Keratinocyte (primary cell): ENCODE results near the gene MYO1E. TPM values are rescaled to one million over a fixed set of nuclear protein-coding genes. Genes with fewer than 3 reads are reported as not detected.

Experiments used
- DNase-seq: peaks from one replicate; pipeline ENCODE4 v3.0.0-alpha.2; 2011; ENCODE audit warnings: low read depth, missing footprints, low spot score
- FAIRE-seq: peaks from 2 replicates; lab custom pipeline; 2011; peaks lifted over from hg19 to GRCh38; lab: Jason Lieb, UNC
- H2AFZ ChIP-seq: 2 replicates; pipeline ENCODE4 v1.6.0; 2012; ENCODE audit warnings: low read length, control low read depth, inconsistent platforms; ENCODE audit not compliant: control insufficient read depth
- H3K27ac ChIP-seq: 2 replicates; pipeline ENCODE4 v1.5.1; 2011; ENCODE audit warnings: low read length; ENCODE audit not compliant: control insufficient read depth, insufficient read depth
- H3K27me3 ChIP-seq: 3 replicates; pipeline ENCODE4 v1.6.0; 2011; ENCODE audit warnings: low read length; ENCODE audit not compliant: control insufficient read depth, insufficient read depth; ENCODE audit errors: extremely low read depth
- H3K36me3 ChIP-seq, 2 experiments: 2 replicates in 1 of 2; 3 replicates in 1 of 2; pipeline ENCODE4 v1.5.1; 2011; ENCODE audit warnings: low read length in 2 of 2, mild to moderate bottlenecking in 1 of 2; ENCODE audit not compliant: control insufficient read depth in 2 of 2, insufficient read depth in 2 of 2; ENCODE audit errors: extremely low read depth in 1 of 2
- H3K4me1 ChIP-seq: 3 replicates; pipeline ENCODE4 v1.5.1; 2011; ENCODE audit warnings: low read length; ENCODE audit not compliant: control insufficient read depth, insufficient read depth; ENCODE audit errors: extremely low read depth
- H3K4me2 ChIP-seq: 3 replicates; pipeline ENCODE4 v1.6.0; 2011; ENCODE audit warnings: low read depth, low read length; ENCODE audit not compliant: control insufficient read depth, insufficient read depth; ENCODE audit errors: extremely low read depth
- H3K4me3 ChIP-seq, 3 experiments: fragments of 200-600 bp in 1 of 3; sonication (generic) in 1 of 3; 2 replicates in 2 of 3; 3 replicates in 1 of 3; pipeline ENCODE4 v1.5.1; 2011 to 2016; ENCODE audit warnings: low read length in 3 of 3, mild to moderate bottlenecking in 3 of 3, control low read depth in 2 of 3, inconsistent platforms in 1 of 3, low read depth in 1 of 3, mixed read lengths in 1 of 3, mixed run types in 1 of 3, moderate library complexity in 1 of 3; ENCODE audit not compliant: control insufficient read depth in 2 of 3, insufficient read depth in 2 of 3; ENCODE audit errors: extremely low read depth in 1 of 3
- H3K79me2 ChIP-seq: 2 replicates; pipeline ENCODE4 v1.6.0; 2012; ENCODE audit warnings: low read length; ENCODE audit not compliant: control insufficient read depth, insufficient read depth
- H3K9ac ChIP-seq: 3 replicates; pipeline ENCODE4 v1.6.0; 2011; ENCODE audit warnings: low read length; ENCODE audit not compliant: control insufficient read depth, insufficient read depth; ENCODE audit errors: extremely low read depth
- H3K9me1 ChIP-seq: 3 replicates; pipeline ENCODE4 v1.6.0; 2011; ENCODE audit warnings: low read length; ENCODE audit not compliant: control insufficient read depth, insufficient read depth; ENCODE audit errors: extremely low read depth
- H3K9me3 ChIP-seq: 2 replicates; pipeline ENCODE4 v1.5.1; 2012; ENCODE audit warnings: low read depth, low read length; ENCODE audit not compliant: control insufficient read depth
- H4K20me1 ChIP-seq: 3 replicates; pipeline ENCODE4 v1.6.0; 2011; ENCODE audit warnings: low read length; ENCODE audit not compliant: control insufficient read depth, insufficient read depth; ENCODE audit errors: extremely low read depth
- EZH2 ChIP-seq: IDR thresholded peaks from one replicate; pipeline ENCODE4 v1.6.1; 2012; ENCODE audit warnings: inconsistent platforms, mild to moderate bottlenecking, low read length, moderate library complexity
- dilution Hi-C: fragments of 300-500 bp; cut with MboI; formaldehyde crosslinking; loops from one replicate; pipeline ENCODE4 v1.7.0; 2020; ENCODE audit warnings: low sequenced_read_pairs; ENCODE audit not compliant: extremely low pct_ligation_motif_present
- polyA plus RNA-seq, 5 experiments: library from polyadenylated mRNA; depleted of rRNA in 3 of 5; stranded (reverse) in 3 of 5; stranded (forward) in 1 of 5; unstranded in 1 of 5; fragments of >200 nt; gene quantifications; 1 replicate in 1 of 5; 2 replicates in 3 of 5; 3 replicates in 1 of 5; pipeline versions ENCODE4 v1.2.1 to v1.2.3, GENCODE V29; 2011 to 2012; ENCODE audit warnings: missing spikeins in 2 of 5, low read depth in 1 of 5, low replicate concordance in 1 of 5
- TF ChIP-seq, protein P1 (sequence below), 3 experiments: IDR thresholded peaks in 1 of 3; conservative IDR thresholded peaks in 1 of 3; optimal IDR thresholded peaks in 1 of 3; 2 replicates in 2 of 3; 3 replicates in 1 of 3; pipeline versions ENCODE3 to v1.5.1; 2011; ENCODE audit warnings: low read length in 3 of 3, mild to moderate bottlenecking in 3 of 3, moderate library complexity in 2 of 3, control low read depth in 1 of 3, inconsistent platforms in 1 of 3; ENCODE audit not compliant: insufficient read depth in 2 of 3; ENCODE audit errors: extremely low read depth in 1 of 3

The MYO1E gene
- polyA plus RNA-seq, 1 donor (not counting 4 experiments of a cell fraction or from before 2014, with no cell fraction given) = 213 TPM

GRCh38 chr15:59240036-59240435 is 132.6 kb downstream of the MYO1E start:
- FAIRE-seq (no peak), DNase-seq (no peak)
- no peaks in the 10 kb centered on the region for H3K4me1 ChIP-seq
- H3K27ac ChIP-seq = no peak overlapping the region
- no peaks in the 10 kb centered on the region for H3K27me3 ChIP-seq
- H2AFZ ChIP-seq = no peak overlapping the region
- H4K20me1 ChIP-seq = peaks cover 6% of the 10 kb centered on the region
- no peak overlapping the region for H3K9ac ChIP-seq
- H3K9me1 ChIP-seq = no peaks in the 10 kb centered on the region
- peaks cover 54% of the 10 kb centered on the region for H3K79me2 ChIP-seq
- H3K36me3 ChIP-seq = peaks cover 15 to 28% of the 10 kb centered on the region in 2 experiments
- no peaks in the 10 kb centered on the region for H3K9me3 ChIP-seq
- no peak overlapping the region for H3K4me3 ChIP-seq
- no peak for TF ChIP-seq EZH2
- TF ChIP-seq, protein P1, sequence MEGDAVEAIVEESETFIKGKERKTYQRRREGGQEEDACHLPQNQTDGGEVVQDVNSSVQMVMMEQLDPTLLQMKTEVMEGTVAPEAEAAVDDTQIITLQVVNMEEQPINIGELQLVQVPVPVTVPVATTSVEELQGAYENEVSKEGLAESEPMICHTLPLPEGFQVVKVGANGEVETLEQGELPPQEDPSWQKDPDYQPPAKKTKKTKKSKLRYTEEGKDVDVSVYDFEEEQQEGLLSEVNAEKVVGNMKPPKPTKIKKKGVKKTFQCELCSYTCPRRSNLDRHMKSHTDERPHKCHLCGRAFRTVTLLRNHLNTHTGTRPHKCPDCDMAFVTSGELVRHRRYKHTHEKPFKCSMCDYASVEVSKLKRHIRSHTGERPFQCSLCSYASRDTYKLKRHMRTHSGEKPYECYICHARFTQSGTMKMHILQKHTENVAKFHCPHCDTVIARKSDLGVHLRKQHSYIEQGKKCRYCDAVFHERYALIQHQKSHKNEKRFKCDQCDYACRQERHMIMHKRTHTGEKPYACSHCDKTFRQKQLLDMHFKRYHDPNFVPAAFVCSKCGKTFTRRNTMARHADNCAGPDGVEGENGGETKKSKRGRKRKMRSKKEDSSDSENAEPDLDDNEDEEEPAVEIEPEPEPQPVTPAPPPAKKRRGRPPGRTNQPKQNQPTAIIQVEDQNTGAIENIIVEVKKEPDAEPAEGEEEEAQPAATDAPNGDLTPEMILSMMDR (optimal IDR thresholded peaks at IDR 0.05 in 1 of 3, IDR thresholded peaks at IDR 0.05 in 1 of 3, conservative IDR thresholded peaks at IDR 0.05 in 1 of 3; ENCODE audit: extremely low read depth in 1 of 3, insufficient read depth in 2 of 3, low read length in 3 of 3) = no peak
- H3K4me2 ChIP-seq = no peak overlapping the region
- dilution Hi-C loops = no loop called here

DNA sequence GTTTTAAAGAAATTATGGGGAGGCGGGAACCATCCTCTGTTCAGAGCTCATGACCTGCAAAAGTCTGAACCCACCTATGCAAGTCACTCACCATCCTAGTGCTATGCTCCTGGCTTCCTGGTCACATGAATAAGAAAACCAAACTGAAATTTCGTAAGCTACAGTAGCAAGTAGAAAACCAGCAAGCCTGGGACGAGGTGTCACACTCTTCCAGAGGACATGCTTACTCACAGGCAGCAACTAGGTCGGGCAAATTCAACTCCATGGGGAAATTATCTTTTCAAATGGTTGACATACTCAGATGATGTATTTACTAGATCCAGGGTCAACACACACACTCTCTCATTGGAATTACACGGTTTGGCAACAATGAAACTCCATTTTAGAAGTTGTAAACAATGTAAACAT is 134.7 kb downstream of the MYO1E start:
- TF ChIP-seq, protein P1 (optimal IDR thresholded peaks at IDR 0.05 in 1 of 3, IDR thresholded peaks at IDR 0.05 in 1 of 3, conservative IDR thresholded peaks at IDR 0.05 in 1 of 3; ENCODE audit: extremely low read depth in 1 of 3, insufficient read depth in 2 of 3, low read length in 3 of 3) = no peak
- no peak for TF ChIP-seq EZH2
- DNase-seq = no peak
- Histone ChIP-seq H3K9me1 (no peaks in the 10 kb centered on the region), H3K79me2 (peaks cover 34% of the 10 kb centered on the region), H3K4me2 (no peak overlapping the region), H3K27me3 (no peaks in the 10 kb centered on the region), H3K9ac (no peak overlapping the region), H4K20me1 (no peaks in the 10 kb centered on the region), H3K36me3 (peaks cover 11 to 15% of the 10 kb centered on the region in 2 experiments), H2AFZ (no peak overlapping the region), H3K9me3 (no peaks in the 10 kb centered on the region), H3K4me1 (no peaks in the 10 kb centered on the region), H3K4me3 (no peak overlapping the region), H3K27ac (no peak overlapping the region)
- dilution Hi-C loops = no loop called here
- FAIRE-seq = peak; percentile 52
